Adrenal gland (tissue), 5 donors: ENCODE measurements around the gene EXOC6.
"Not testable (repeated sequence)": the region's sequence is repeated elsewhere in the genome, so short reads cannot be mapped to it uniquely, and the experiment has no call there.

ENCODE experiments used
- POLR2A ChIP-seq, 2 donors: fragments of 450-650 bp; IDR thresholded peaks; one replicate each; pipeline ENCODE4 v1.6.1; 2017; ENCODE audit warnings: antibody characterized with exemption in 2 of 2, mild to moderate bottlenecking in 2 of 2, moderate library complexity in 1 of 2
- TF ChIP-seq, protein P1 (sequence below), 6 experiments: fragments of 450-650 bp in 4 of 6; fragments of 200-600 bp in 2 of 6; sonication (generic) in 1 of 6; IDR thresholded peaks; 1 replicate in 5 of 6; 2 replicates in 1 of 6; pipeline versions ENCODE4 v1.5.1 to v1.8.0; 2016 to 2021; ENCODE audit warnings: antibody characterized with exemption in 6 of 6, mild to moderate bottlenecking in 2 of 6, moderate library complexity in 1 of 6
- donor health status: DM: no; HTN: no; CAD: no.

DNA sequence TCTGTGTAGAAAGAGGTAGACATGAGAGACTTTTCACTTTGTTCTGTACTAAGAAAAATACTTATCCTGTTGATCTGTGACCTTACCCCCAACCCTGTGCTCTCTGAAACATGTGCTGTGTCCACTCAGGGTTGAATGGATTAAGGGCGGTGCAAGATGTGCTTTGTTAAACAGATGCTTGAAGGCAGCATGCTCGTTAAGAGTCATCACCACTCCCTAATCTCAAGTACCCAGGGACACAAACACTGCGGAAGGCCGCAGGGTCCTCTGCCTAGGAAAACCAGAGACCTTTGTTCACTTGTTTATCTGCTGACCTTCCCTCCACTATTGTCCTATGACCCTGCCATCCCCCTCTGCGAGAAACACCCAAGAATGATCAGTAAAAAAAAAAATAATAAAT, 128.0 kb downstream of the EXOC6 start:
- TF ChIP-seq, protein P1, sequence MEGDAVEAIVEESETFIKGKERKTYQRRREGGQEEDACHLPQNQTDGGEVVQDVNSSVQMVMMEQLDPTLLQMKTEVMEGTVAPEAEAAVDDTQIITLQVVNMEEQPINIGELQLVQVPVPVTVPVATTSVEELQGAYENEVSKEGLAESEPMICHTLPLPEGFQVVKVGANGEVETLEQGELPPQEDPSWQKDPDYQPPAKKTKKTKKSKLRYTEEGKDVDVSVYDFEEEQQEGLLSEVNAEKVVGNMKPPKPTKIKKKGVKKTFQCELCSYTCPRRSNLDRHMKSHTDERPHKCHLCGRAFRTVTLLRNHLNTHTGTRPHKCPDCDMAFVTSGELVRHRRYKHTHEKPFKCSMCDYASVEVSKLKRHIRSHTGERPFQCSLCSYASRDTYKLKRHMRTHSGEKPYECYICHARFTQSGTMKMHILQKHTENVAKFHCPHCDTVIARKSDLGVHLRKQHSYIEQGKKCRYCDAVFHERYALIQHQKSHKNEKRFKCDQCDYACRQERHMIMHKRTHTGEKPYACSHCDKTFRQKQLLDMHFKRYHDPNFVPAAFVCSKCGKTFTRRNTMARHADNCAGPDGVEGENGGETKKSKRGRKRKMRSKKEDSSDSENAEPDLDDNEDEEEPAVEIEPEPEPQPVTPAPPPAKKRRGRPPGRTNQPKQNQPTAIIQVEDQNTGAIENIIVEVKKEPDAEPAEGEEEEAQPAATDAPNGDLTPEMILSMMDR (IDR thresholded peaks at IDR 0.05), result not testable (repeated sequence)
- not testable (repeated sequence) for TF ChIP-seq POLR2A (IDR thresholded peaks at IDR 0.05)
